GM12878 (cell line): ENCODE data around the gene IER5. TPM values are rescaled to one million over a fixed set of nuclear protein-coding genes. Genes with fewer than 3 reads are reported as not detected.
A peak's percentile ranks its signal among the peaks of the same experiment; 100 is the strongest.

Experiments used
- ETV6 ChIP-seq, 2 experiments: fragments of 450-650 bp in 1 of 2; IDR thresholded peaks in 1 of 2; conservative IDR thresholded peaks in 1 of 2; 2 replicates each; pipeline ENCODE4 v1.6.1; 2014; ENCODE audit warnings: antibody characterized with exemption in 1 of 2, borderline replicate concordance in 1 of 2, low read depth in 1 of 2, mild to moderate bottlenecking in 1 of 2, moderate library complexity in 1 of 2
- MLLT1 ChIP-seq: fragments of 450-650 bp; IDR thresholded peaks from 2 replicates; pipeline ENCODE4 v1.6.1; 2016; ENCODE audit warnings: mild to moderate bottlenecking
- PAX5 ChIP-seq: IDR thresholded peaks from 2 replicates; pipeline ENCODE4 v1.6.1; 2011; ENCODE audit warnings: low read depth, low read length, borderline replicate concordance
- RAD21 ChIP-seq: IDR thresholded peaks from 2 replicates; pipeline ENCODE4 v1.6.1; 2011; ENCODE audit warnings: mild to moderate bottlenecking, low read depth, low read length, moderate library complexity; ENCODE audit not compliant: insufficient read depth
- RAD51 ChIP-seq: fragments of 450-650 bp; IDR thresholded peaks from 2 replicates; pipeline ENCODE4 v1.6.1; 2016; ENCODE audit warnings: moderate library complexity, mild to moderate bottlenecking, inconsistent platforms
- RBBP5 ChIP-seq: fragments of 200-600 bp; sonication (generic); conservative IDR thresholded peaks from 2 replicates; pipeline ENCODE4 v1.6.1; 2016
- RELB ChIP-seq: fragments of 450-650 bp; IDR thresholded peaks from 2 replicates; pipeline ENCODE4 v1.6.1; 2017; ENCODE audit warnings: low read depth, mild to moderate bottlenecking, moderate library complexity
- RUNX3 ChIP-seq: IDR thresholded peaks from 2 replicates; pipeline ENCODE4 v1.6.1; 2012; ENCODE audit warnings: low read length, inconsistent platforms
- SKIL ChIP-seq: fragments of 450-650 bp; IDR thresholded peaks from 2 replicates; pipeline ENCODE4 v1.6.1; 2017; ENCODE audit warnings: mild to moderate bottlenecking, low read depth, inconsistent platforms; ENCODE audit not compliant: poor library complexity, severe bottlenecking
- SP1 ChIP-seq: IDR thresholded peaks from one replicate; pipeline ENCODE4 v1.6.1; 2011; ENCODE audit warnings: low read depth, low read length
- SRF ChIP-seq, 2 experiments: IDR thresholded peaks; 2 replicates each; pipeline ENCODE4 v1.6.1; 2011; ENCODE audit warnings: low read depth in 2 of 2, low read length in 2 of 2, mild to moderate bottlenecking in 1 of 2, moderate library complexity in 1 of 2
- SUPT20H ChIP-seq: IDR thresholded peaks from 2 replicates; pipeline ENCODE4 v1.6.1; 2011; ENCODE audit warnings: low read depth, mild to moderate bottlenecking, low read length, moderate library complexity, borderline replicate concordance; ENCODE audit not compliant: control insufficient read depth
- TARDBP ChIP-seq: IDR thresholded peaks from 2 replicates; pipeline ENCODE4 v1.6.1; 2016; ENCODE audit warnings: borderline replicate concordance
- TCF12 ChIP-seq: IDR thresholded peaks from 2 replicates; pipeline ENCODE4 v1.6.1; 2011; ENCODE audit warnings: low read depth, mild to moderate bottlenecking, low read length
- ZNF217 ChIP-seq: fragments of 450-650 bp; IDR thresholded peaks from 2 replicates; pipeline ENCODE4 v1.6.1; 2017; ENCODE audit warnings: antibody characterized with exemption, mild to moderate bottlenecking
- ZZZ3 ChIP-seq: IDR thresholded peaks from 2 replicates; pipeline ENCODE4 v1.6.1; 2011; ENCODE audit warnings: low read depth; ENCODE audit not compliant: control insufficient read depth, insufficient read length
- polyA plus RNA-seq, 11 experiments: library from polyadenylated mRNA; depleted of rRNA in 4 of 11; unstranded in 6 of 11; stranded (reverse) in 5 of 11; fragments of >200 nt; fragmentation: Nextera tagmentation in 4 of 11; fragmentation: Illumina TruSeq in 1 of 11; extraction: Ambion mirVana in 4 of 11; extraction: Trizol in 1 of 11; gene quantifications; 1 replicate in 1 of 11; 2 replicates in 10 of 11; pipeline versions ENCODE4 v1.2.1 to v1.2.3, GENCODE V29; 2011 to 2016; ENCODE audit warnings: inconsistent platforms in 2 of 11, missing spikeins in 2 of 11, low read depth in 1 of 11
- total RNA-seq, 4 experiments: library from RNA; depleted of rRNA in 3 of 4; stranded (reverse); fragments of >200 nt in 3 of 4; fragmentation: Illumina TruSeq in 1 of 4; extraction: Trizol in 1 of 4; gene quantifications; 2 replicates each; pipeline versions ENCODE4 v1.2.1 to v1.2.3, GENCODE V29; 2013 to 2021
- TF ChIP-seq, protein P1 (sequence below): fragments of 450-650 bp; IDR thresholded peaks from 2 replicates; pipeline ENCODE4 v1.6.1; 2016; ENCODE audit warnings: mild to moderate bottlenecking, moderate library complexity, borderline replicate concordance

Gene IER5
- total and polyA plus RNA-seq, 10 of the 15 experiments (the other 5 are each of a cell fraction or from before 2014, with no cell fraction given): 4.3 to 75.2 (median 30.5) TPM

DNA sequence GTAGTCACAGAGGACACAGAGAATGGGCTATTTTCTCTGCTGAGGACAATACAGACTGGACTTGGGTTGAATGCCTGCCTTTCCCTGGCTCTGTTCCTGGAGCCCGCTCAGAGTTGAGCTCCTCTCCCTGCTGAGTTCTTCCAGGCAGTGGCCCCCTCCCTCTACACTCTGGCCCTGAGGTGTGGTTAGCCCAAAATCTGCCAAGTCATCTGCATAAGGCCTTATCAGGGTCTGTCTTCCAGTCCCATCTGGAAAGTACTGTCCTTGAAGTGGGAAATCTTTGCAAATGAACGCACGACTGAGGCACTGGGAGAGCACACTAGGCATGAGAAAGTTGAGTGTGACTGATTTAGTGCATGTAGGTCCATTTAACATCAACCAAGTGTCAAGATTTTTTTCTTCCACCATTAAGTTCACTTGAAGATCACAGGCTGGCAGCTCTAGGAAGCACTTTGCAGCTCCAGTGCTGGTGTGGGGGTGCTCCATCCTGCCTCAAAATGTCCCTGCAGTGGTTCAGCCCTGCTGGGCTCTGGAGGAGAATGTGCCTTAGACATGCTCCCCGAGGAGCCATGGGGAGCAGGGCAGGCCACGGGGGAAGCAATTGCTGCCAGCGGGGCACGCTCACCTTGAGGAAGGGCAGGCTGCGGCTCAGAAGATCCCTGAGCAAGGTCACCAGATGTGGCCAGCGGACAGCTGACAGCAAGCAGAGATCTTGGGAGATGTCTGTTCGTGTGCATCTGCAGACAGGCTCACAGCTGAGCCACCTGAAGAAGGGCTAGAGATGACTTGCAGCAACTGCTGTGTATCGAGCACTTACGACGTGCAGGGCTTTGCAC is 41.5 kb downstream of the IER5 start (continued):
- TF ChIP-seq RUNX3: no peak
- no peak for TF ChIP-seq ZNF217
- no peak for TF ChIP-seq RAD51
- TF ChIP-seq TCF12: peak; percentile 96
- TF ChIP-seq, protein P1, sequence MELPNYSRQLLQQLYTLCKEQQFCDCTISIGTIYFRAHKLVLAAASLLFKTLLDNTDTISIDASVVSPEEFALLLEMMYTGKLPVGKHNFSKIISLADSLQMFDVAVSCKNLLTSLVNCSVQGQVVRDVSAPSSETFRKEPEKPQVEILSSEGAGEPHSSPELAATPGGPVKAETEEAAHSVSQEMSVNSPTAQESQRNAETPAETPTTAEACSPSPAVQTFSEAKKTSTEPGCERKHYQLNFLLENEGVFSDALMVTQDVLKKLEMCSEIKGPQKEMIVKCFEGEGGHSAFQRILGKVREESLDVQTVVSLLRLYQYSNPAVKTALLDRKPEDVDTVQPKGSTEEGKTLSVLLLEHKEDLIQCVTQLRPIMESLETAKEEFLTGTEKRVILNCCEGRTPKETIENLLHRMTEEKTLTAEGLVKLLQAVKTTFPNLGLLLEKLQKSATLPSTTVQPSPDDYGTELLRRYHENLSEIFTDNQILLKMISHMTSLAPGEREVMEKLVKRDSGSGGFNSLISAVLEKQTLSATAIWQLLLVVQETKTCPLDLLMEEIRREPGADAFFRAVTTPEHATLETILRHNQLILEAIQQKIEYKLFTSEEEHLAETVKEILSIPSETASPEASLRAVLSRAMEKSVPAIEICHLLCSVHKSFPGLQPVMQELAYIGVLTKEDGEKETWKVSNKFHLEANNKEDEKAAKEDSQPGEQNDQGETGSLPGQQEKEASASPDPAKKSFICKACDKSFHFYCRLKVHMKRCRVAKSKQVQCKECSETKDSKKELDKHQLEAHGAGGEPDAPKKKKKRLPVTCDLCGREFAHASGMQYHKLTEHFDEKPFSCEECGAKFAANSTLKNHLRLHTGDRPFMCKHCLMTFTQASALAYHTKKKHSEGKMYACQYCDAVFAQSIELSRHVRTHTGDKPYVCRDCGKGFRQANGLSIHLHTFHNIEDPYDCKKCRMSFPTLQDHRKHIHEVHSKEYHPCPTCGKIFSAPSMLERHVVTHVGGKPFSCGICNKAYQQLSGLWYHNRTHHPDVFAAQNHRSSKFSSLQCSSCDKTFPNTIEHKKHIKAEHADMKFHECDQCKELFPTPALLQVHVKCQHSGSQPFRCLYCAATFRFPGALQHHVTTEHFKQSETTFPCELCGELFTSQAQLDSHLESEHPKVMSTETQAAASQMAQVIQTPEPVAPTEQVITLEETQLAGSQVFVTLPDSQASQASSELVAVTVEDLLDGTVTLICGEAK: no peak
- no peak for TF ChIP-seq RBBP5
- no peak for TF ChIP-seq PAX5
- 0 out of 2 replicates have a peak, but pooled peaks have one; percentile 1 for TF ChIP-seq RAD21
- no peak for TF ChIP-seq SP1
- TF ChIP-seq TARDBP: peak; percentile 58; the same call in 1 of the 2 replicates
- no peak for TF ChIP-seq SUPT20H
- TF ChIP-seq RELB: no peak
- TF ChIP-seq ZZZ3: no peak
- no peak for TF ChIP-seq SKIL
- TF ChIP-seq ETV6 (conservative IDR thresholded peaks at IDR 0.05 in 1 of 2, IDR thresholded peaks at IDR 0.05 in 1 of 2; ENCODE audit: borderline replicate concordance in 1 of 2, low read depth in 1 of 2): peak in 1 of 2 experiments; percentile 70; a peak in 1 of 4 replicates
- TF ChIP-seq MLLT1: peak; percentile 83
- TF ChIP-seq SRF (IDR thresholded peaks at IDR 0.05; ENCODE audit: low read depth in 2 of 2, low read length in 2 of 2): no peak
